HT1080 (cell line): Measurements from ENCODE around the gene ZNF831. TPM values are rescaled to one million over a fixed set of nuclear protein-coding genes. Genes with fewer than 3 reads are reported as not detected.

Experiments
- DNase-seq: peaks from one replicate; pipeline ENCODE4 v3.0.0-alpha.2; 2015; ENCODE audit warnings: low read depth
- total RNA-seq: library from RNA; depleted of rRNA; stranded (reverse); fragments of >200 nt; shearing (Covaris generic); gene quantifications from 2 replicates; pipeline ENCODE4 v1.2.3, GENCODE V29; 2014

The ZNF831 gene
- total RNA-seq, 1 experiment from 2014 or later: not detected

DNA sequence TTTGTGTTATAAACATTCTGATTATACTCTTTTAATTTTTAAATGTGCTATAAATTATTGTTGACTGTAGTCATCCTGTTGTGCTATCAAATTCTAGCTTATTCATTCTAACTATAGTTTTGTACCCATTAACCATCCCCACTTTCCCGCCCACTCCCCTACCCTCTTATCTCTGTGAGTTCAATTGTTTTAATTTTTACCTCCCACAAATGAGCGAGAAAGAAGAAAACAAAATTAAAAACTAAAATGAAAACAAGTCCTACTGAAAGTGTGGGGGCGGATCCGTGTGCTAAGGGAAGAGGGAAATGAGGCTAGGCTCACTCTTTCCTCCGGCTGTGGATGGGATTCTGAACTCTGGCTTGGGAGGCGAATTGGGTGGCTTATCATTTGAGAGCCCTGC is 6.6 kb upstream of the ZNF831 start:
- DNase-seq: no peak

DNA sequence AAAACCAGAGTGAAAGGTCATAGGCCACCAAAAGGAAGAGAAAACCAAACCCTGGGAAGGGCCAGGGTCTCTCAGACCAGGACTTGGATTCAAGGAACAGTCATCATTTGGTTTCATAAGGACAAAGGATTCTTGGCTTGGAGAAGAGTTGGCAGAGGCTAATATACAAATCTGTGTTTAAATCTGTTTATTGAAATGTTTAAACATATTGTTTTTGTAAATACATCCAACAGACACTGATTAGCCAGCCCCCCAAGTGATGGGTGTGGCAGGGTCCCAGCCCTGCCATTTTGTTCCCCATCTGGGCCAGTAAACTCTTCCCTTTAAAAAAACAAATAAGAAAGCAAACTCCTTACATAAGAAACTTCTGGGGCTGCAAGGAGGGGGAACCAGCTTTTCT is 6.1 kb upstream of the ZNF831 start:
- no peak for DNase-seq

DNA sequence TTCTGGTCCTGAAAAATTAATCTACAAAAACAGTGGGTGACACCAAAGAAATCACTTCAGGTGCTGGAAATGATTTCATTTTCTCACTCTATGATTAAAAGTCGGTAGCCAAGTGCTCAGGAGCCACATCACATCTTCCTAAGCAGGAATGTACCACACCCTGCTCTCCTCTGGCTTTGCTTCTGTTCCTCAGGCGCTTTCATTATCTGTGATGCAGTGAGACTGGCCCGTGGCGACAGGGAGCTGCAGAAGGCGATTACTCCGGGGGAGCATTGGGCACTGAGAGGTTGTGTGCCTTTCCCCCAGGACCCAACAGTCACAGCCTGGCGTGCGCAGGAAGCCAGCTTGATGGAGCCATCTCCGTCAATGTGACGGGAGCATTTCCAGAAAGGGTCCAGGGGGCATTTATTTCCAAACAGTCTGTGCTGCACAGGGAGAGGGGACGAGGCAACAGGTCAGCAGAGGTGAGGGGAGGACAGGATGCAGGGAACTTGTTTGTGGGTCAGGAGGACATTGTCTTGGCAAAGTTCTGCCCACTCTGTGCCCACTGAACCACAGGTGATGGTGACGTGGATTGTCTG is 5.6 kb upstream of the ZNF831 start:
- DNase-seq: no peak

DNA sequence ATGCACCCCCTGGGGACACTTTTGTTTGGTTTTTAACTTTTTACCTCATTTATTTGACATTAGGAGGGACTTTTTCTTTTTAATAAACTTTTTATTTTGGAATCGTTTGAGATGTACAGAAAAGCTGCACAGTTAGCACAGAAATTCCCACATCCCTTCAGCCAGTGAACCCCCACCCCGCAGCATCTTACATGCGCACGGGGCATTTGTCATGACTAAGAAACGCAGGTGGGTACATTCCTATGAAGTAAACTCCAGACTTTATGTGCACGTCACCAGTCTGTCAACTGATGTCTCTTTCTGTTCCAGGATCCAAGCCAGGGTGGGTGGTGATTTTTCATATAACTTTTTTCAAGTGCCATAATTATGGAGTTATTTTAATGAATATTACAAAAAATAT is 4.9 kb upstream of the ZNF831 start:
- no peak for DNase-seq

DNA sequence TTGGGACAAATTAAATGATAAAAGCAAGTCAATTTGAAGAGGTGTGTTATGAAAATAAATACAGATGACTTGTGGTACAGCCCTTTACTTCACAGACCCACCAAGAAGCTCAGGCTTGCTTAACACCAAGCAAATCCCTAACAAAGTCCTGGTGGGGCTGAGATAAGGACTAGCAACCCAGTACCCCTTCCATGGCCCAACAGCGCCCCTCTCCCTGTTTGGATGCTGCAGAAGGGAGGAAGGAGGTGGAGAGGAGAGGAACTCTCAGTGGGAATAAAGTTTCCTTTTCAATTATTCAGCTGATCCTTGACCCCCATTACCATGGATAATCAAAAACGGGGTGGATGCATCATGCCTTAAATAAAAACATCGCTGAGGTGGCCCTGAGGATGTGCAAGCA is 4.5 kb upstream of the ZNF831 start:
- DNase-seq: no peak

DNA sequence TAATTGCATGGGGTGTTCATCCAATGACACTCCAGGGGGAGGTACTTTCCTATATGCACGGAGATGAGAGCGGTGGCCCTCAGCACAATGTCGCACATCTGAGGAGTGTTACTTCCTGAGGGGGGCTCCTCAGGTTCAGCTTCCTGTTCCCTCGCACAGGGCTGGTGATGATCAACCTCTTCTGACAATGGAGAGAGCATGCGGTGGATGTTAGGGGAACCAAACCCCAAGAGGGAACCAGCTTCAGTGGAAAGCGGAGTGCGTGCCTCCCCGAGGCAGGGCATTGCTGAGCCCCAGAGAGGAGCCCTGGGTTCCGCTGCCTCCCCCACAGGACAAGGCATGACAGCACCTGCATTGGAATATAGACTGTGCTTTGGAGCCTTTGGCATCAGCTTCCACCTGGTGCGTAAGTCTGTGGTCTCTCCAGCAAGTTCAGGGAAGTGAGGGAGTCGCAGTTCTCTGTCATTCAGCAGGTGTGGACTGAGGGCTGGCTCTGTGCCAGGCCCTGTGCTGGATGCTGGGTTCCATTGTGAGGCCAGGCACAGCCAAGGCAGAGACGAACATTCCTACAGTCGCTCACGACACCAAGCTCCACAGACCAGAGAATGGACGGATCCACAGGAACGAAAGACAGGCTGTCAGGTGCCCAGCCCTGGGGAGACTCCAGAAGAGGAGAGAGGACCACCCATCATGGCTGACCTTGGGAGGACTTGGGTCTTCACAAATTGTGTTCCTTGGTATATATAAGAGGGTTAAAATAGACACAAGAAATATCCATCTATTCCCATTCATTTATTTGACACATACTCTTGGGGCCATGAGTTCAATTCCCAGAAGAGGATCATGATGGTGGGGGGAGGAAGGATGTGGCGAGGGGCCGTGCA is 3.9 kb upstream of the ZNF831 start:
- DNase-seq: no peak

DNA sequence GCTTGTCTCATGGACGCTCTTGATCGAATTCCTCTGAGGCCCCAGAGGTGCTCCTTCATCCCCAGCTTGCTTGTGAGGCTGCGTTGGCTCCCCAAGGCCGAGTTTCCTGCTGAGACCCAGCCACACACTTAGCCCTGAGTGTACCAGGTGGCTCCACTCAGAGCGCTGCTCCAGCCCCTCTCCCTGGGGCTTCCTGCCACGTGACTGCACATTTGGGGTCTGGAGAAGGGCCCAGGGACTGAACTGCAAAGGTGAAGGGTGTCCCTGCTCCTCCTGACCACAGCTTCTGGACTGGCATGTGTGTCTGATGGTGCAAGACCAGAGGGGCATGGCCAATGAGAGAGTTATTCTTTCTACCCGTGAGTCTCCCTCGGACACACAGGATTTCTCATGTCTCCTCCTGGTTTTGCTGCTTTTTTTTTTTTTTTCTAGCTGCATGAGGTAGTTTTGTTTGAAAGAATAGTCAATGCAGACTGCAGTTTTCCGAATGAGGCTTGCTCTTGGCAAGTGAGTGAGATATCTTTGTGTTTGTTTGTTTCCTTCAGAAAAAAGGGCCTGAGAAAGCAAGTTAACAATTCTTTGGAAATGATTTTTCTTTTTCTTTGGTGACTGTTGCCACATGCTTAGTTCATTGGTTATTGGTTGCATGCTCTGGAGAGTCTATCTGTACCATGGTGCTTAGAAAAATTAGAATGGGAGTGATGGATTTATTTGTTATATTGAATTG is 3.1 kb upstream of the ZNF831 start:
- DNase-seq: no peak

DNA sequence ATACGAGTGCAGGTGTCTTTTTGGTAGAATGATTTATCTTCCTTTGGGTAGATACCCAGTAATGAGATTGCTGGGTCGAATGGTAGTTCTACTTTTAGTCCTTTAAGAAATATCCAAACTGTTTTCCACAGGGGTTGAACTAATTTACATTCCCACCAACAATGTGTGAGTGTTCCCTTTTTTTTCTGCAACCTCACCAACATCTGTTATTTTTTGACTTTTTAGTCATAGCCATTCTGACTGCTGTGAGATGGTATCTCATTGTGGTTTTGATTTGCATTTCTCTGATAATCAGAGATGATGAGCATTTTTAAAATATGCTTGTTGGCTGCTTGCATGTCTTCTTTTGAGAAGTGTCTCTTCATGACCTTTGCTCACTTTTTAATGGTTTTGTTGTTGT is 1.9 kb upstream of the ZNF831 start:
- no peak for DNase-seq

DNA sequence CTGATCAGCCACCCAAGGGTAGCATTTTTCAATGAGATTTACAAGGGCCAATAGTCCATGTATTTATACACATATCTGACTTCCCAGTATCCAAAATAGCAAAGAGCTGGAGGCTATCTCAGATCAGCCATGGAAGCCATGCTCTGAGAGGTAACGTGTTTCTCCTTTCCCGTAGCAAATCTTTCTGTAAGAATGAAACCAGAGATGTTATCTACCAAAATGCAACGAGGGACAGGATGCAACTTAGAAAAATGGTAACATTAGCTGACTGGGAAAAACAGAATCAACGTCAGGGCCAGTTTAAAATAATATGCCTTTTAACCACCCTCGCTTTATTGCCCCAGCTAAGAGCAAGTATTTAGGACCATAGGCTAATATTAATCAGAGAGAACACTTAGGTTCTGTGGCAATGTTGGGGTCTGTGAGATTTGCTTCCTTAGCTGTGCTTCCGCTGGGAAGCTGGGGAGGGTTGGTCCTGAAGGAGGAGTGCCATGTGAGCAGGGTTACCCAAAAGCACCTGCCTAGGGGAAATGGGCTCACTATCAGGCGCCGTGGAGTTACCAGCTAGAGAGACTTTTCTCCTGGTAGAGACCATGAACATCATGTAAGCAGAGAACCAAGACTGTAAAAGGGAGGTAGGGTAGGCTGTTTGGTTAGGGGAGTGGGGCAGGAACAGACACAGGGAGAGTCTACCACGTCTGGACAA is 1.2 kb downstream of the ZNF831 start:
- no peak for DNase-seq

DNA sequence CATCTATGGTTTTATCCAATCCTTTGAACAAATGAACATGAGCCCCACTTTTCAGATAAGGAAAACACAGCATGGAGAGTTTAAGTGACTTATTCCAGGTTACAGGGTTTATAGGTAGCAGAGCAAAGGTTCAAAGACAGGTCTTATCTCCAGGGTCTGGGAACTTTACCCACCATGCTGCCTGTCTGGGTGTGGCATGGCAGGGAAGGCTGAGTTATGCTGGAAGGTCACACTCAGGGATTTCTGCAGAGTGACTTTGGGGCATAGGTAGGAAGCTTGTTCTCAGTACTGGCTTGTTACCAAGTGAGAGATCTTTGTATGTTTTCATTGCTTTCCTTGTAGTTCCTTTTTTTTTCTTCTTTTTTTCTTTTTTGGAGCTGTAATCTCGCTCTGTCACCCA is 1.8 kb downstream of the ZNF831 start:
- DNase-seq: no peak

DNA sequence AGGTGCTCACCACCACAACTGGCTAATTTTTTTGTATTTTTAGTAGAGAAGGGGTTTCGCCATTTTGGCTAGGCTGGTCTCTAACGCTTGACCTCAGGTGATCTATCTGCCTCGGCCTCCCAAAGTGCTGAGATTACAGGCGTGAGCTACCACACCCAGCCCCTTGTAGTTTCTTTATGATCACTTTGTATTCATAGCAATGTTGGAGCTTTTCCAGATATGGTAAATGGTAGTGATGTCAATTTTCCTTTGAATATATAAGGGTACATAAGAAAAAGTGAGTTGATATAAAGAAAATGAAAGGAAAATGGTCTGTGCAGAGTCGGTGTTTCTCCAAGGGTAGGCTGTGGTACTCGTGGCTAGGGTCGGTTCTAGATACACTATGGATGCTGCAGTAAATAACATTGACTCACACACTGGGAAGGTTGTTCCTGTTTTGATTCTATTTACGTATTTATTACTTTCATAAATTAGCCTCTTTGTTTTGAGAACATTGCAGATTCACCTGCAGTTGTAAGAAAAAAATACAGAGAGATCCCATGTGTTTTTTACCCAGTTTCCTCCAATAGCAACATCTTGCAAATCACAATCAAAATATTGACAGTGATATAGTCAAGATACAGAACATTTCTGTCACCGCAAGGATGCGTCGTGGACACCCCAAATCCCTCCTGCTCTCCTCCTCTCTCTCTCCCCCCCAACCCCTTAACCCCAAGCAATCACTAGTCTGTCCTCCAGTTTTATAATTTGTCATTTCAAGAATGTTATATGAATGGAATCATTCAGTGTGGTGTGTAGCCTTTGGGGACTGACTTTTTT is 2.5 kb downstream of the ZNF831 start:
- no peak for DNase-seq

DNA sequence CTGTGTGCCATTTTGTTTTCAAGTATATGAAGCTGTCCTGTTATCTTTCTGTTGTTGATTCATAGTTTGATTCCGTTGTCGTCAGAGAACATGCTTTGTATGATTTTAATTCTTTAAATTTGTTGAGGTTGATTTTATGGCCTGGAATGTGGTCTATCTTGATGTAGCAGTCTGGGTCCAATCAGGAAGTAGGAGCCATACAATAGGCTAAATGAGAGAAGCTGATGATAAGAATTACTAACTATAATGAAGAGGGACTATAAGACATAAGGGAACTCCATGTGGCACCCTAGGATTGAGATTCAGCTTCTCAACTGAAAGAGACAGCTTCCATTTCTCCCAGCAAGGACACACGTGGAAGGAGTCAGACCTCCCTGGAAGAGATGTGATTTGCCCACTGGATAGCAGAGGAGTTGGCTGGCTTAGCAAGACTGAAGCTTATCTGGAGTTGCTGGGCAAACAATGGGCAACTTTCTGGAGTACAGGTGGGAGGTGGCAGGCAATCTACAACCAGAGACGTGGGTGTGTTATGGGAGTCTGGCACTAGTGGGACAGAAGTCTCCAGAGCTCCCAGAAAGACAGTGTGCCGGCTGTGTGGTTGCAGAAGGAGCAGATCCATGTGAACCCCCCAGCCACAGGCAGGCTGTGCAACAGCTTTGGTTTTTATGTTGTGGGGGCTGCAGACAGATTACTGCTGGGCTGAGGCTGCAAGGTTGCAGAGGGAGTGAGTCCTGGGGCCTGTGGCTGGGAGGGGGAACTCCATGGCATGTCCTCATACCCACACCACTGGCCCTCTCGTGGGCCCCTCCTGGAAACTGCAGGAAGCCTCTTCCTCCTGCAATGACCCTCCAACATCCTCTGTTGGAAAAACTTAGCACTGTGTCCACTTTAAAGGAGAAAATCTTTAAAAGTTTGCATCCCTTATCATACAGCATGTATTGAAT is 7.1 kb downstream of the ZNF831 start:
- DNase-seq: no peak

DNA sequence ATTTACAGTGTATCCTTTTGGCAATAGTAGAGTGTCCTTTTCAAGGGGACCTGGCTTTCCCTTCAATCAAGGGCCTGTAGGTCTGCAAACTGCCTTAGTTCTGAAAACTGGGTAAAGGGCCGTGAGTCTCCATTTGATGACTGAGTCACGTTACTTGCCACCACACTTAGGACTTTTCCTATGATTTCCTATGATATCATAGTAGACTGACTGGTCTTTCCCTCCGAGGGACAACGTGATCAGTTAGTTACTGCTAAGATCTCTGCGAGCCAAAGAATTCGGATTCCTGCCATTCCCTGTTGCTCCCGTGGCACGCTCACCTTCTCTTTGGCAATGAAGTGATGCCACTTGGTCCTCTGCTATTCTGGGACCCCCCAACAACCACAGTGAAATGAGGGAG is 8.4 kb downstream of the ZNF831 start:
- DNase-seq: no peak

DNA sequence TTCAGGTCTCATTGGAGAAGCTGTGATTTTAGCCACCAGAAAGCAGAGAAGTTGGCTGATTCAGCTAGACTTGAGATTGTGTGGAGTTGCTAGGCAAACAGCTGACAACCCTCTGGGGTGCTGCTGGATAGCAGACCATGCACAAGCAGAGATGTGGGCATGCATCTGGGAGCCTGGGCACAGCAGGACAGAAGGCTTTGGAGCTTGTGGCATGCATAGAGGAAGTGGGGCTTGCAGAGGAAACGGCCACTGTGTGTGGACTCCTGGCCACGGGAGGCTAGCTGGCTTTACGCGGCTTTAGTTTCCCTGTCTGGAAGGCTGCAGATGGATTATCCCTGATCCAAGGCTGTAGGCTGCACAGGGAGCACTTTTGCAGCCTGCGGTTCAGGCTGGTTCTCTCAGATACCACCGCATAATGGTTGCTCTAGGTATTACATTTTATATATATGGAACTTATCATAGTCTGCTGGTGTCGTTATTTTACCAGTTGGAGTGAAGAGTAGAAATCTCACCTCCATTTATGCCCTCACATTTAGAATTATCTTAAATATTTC is 10.4 kb downstream of the ZNF831 start:
- no peak for DNase-seq

DNA sequence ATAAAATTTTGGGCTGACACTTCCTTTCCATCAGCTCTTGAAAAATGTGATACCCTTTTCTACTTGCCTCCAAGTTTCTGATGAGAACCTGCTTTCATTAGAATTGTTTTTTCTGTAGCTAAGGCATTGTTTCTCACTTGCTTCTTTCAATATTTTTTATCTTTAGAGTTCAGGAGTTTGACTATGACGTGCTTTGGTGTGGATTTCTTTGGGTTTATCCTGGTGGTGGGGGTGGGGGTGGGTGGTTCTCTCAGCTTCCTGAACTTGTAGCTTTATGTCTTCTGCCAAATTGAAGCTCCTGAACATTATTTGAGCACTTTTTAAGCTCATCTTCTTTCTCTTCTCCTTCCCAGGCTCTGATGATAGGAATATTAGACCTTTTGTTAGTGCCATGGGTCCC is 11.4 kb downstream of the ZNF831 start:
- no peak for DNase-seq

DNA sequence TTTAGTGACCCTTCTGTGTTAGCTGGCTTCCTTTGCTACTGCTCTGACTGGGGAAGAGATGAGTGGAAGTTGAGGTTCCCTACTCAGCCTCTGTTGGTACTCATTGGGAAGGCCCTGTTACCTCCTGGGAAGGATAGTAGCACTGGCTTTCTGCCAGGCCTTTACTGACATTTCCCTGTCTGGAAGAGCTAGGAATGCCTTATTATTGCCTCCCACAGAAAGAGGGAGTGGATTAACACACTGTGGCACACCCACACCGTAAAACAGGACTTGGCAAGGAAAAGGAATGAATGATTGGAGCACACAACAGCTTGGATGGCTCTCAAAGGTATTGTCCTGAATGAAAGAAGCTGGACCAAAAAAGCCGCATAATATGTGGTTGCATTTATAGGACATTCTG is 12.2 kb downstream of the ZNF831 start:
- no peak for DNase-seq

DNA sequence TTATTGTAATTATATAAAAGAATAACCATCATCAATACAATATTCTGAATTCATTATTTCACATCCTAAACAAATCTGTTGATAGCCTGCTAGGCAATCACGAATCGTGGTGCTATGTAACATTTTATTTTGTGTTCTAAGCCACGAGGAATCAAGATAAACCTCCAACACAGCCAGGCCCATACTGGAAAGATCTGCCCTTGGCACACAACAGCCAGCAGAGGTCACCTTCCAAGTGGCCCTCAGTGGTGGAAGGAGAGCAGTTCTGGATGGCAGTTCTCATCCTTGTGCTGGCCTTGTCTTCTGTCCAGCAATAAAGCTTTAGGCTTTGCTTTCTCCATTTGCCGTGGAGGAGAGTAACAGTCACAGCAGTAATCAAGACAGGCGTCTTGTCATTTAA is 13.2 kb downstream of the ZNF831 start:
- DNase-seq: no peak

DNA sequence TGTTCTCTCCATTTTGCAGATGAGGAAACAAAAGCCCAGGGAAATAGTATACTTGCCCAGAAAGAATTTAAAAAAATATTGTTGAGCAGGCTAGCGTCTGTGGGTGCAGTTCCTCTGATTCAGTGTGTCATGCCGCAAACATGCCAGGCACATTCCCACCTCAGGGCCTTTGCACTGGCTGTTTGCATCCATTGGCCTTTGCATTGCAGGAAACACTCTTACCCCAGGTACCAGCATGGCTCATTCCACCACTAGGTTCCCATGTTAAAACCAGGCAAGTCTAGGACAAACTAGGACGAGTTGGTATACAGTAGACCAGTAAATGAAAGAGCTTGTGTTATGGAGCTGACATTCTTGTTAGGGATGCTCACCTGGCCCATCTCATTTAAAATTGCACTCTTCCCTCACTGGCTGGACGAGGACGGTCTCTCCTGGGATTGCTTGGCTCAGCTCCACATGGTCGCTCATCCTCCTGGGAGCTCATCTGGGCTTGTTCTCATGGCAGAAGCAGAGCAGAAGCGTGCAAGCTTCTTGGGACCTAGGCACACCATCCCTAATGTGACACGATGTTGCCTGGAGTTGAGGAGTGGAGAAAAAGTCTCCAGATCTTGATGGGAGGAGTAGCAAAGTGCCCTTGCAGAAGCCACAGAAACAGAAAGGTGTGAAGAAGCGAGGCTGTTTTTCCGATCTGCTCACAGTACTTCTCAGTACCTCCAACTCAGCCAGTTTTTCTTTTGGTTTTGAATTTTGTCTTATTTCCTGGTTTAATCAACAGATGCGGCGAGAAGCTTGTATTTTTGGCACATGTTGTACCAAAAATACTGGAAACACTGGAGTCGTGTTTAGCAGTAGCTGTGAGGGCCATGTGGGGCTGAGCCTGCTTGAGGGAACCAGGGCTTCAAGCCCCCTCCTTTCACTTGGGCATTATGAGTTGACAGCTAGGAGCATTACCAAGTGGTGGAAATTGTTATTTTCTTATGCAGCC is 13.9 kb downstream of the ZNF831 start:
- DNase-seq: no peak
